ENCODE data around the gene ST6GAL2.

- TF ChIP-seq, protein P1, sequence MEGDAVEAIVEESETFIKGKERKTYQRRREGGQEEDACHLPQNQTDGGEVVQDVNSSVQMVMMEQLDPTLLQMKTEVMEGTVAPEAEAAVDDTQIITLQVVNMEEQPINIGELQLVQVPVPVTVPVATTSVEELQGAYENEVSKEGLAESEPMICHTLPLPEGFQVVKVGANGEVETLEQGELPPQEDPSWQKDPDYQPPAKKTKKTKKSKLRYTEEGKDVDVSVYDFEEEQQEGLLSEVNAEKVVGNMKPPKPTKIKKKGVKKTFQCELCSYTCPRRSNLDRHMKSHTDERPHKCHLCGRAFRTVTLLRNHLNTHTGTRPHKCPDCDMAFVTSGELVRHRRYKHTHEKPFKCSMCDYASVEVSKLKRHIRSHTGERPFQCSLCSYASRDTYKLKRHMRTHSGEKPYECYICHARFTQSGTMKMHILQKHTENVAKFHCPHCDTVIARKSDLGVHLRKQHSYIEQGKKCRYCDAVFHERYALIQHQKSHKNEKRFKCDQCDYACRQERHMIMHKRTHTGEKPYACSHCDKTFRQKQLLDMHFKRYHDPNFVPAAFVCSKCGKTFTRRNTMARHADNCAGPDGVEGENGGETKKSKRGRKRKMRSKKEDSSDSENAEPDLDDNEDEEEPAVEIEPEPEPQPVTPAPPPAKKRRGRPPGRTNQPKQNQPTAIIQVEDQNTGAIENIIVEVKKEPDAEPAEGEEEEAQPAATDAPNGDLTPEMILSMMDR (optimal IDR thresholded peaks at IDR 0.05 in 1 of 3, IDR thresholded peaks at IDR 0.05 in 1 of 3, conservative IDR thresholded peaks at IDR 0.05 in 1 of 3; ENCODE audit: extremely low read depth in 1 of 3, insufficient read depth in 2 of 3, low read length in 3 of 3): no peak
- peak; percentile 55 for TF ChIP-seq EZH2 (IDR thresholded peaks at IDR 0.05; ENCODE audit: low read length)
Measured at GRCh38 chr2:106885329-106885728, 638 bp downstream of the ST6GAL2 start.

Data from keratinocyte (primary cell).